SK-N-SH treated with all-trans-retinoic acid at 6 μM for 48 hours (cell line): Measurements from ENCODE around the gene SYVN1.
A peak's percentile ranks its signal among the peaks of the same experiment; 100 is the strongest.

ENCODE experiments used
- ATAC-seq: fragments of 200-7000 bp; cut with Tn5 transposase; 3 replicates; pipeline ENCODE4 v1.9.1; 2020; ENCODE audit warnings: mild to moderate bottlenecking, moderate library complexity
- ARNTL ChIP-seq: fragments of 450-650 bp; formaldehyde crosslinking; IDR thresholded peaks from 2 replicates; pipeline ENCODE4 v1.5.0; 2020; ENCODE audit warnings: low read depth, mild to moderate bottlenecking, moderate library complexity, borderline replicate concordance
- CSRNP3 ChIP-seq: fragments of 250-450 bp; sonication (Bioruptor Pico); IDR thresholded peaks from 2 replicates; pipeline ENCODE4 v1.5.1; 2021; ENCODE audit warnings: mild to moderate bottlenecking, moderate library complexity
- ESRRG ChIP-seq: fragments of 250-450 bp; sonication (Bioruptor Pico); IDR thresholded peaks from 2 replicates; pipeline ENCODE4 v1.6.1; 2021; ENCODE audit warnings: mild to moderate bottlenecking
- GLIS3 ChIP-seq: fragments of 250-450 bp; sonication (Bioruptor Pico); IDR thresholded peaks from 2 replicates; pipeline ENCODE4 v1.5.0; 2020; ENCODE audit warnings: mild to moderate bottlenecking, moderate library complexity
- ISL1 ChIP-seq: fragments of 250-450 bp; sonication (Bioruptor Pico); IDR thresholded peaks from 2 replicates; pipeline ENCODE4 v2.1.2; 2022; ENCODE audit warnings: mild to moderate bottlenecking, moderate library complexity
- OSR1 ChIP-seq: fragments of 250-450 bp; sonication (Bioruptor Pico); IDR thresholded peaks from 2 replicates; pipeline ENCODE4 v1.8.0; 2022; ENCODE audit warnings: moderate library complexity, mild to moderate bottlenecking, inconsistent platforms
- PATZ1 ChIP-seq: fragments of 250-450 bp; sonication (Bioruptor Pico); IDR thresholded peaks from 2 replicates; pipeline ENCODE4 v1.8.0; 2020; ENCODE audit warnings: mild to moderate bottlenecking, moderate library complexity, borderline replicate concordance
- RARB ChIP-seq: fragments of 250-450 bp; sonication (Bioruptor Pico); IDR thresholded peaks from 2 replicates; pipeline ENCODE4 v1.8.0; 2021; ENCODE audit warnings: mild to moderate bottlenecking, moderate library complexity
- SNAI2 ChIP-seq: fragments of 250-450 bp; sonication (Bioruptor Pico); IDR thresholded peaks from 2 replicates; pipeline ENCODE4 v1.5.0; 2020; ENCODE audit warnings: mild to moderate bottlenecking, moderate library complexity
- TCF4 ChIP-seq: fragments of 250-450 bp; sonication (Bioruptor Pico); IDR thresholded peaks from 2 replicates; pipeline ENCODE4 v1.8.0; 2021; ENCODE audit warnings: mild to moderate bottlenecking, moderate library complexity, borderline replicate concordance
- TOX ChIP-seq: fragments of 250-450 bp; sonication (Bioruptor Pico); IDR thresholded peaks from 2 replicates; pipeline ENCODE4 v1.8.0; 2021; ENCODE audit warnings: mild to moderate bottlenecking, moderate library complexity, borderline replicate concordance
- ZC3H10 ChIP-seq: fragments of 250-450 bp; sonication (Bioruptor Pico); IDR thresholded peaks from 2 replicates; pipeline ENCODE4 v1.5.1; 2021; ENCODE audit warnings: mild to moderate bottlenecking, moderate library complexity
- ZFP30 ChIP-seq: fragments of 450-650 bp; formaldehyde crosslinking; IDR thresholded peaks from 2 replicates; pipeline ENCODE4 v1.5.0; 2022; ENCODE audit warnings: mild to moderate bottlenecking, moderate library complexity
- ZNF70 ChIP-seq: fragments of 450-650 bp; formaldehyde crosslinking; IDR thresholded peaks from 2 replicates; pipeline ENCODE4 v1.5.0; 2020; ENCODE audit warnings: mild to moderate bottlenecking, moderate library complexity
- ZNF8 ChIP-seq: fragments of 450-650 bp; formaldehyde crosslinking; IDR thresholded peaks from 2 replicates; pipeline ENCODE4 v1.5.0; 2020; ENCODE audit warnings: mild to moderate bottlenecking, moderate library complexity
- TF ChIP-seq, protein P1 (sequence below): fragments of 250-450 bp; sonication (Bioruptor Pico); IDR thresholded peaks from 2 replicates; pipeline ENCODE4 v1.5.0; 2020; ENCODE audit warnings: mild to moderate bottlenecking, moderate library complexity

The SYVN1 gene

DNA sequence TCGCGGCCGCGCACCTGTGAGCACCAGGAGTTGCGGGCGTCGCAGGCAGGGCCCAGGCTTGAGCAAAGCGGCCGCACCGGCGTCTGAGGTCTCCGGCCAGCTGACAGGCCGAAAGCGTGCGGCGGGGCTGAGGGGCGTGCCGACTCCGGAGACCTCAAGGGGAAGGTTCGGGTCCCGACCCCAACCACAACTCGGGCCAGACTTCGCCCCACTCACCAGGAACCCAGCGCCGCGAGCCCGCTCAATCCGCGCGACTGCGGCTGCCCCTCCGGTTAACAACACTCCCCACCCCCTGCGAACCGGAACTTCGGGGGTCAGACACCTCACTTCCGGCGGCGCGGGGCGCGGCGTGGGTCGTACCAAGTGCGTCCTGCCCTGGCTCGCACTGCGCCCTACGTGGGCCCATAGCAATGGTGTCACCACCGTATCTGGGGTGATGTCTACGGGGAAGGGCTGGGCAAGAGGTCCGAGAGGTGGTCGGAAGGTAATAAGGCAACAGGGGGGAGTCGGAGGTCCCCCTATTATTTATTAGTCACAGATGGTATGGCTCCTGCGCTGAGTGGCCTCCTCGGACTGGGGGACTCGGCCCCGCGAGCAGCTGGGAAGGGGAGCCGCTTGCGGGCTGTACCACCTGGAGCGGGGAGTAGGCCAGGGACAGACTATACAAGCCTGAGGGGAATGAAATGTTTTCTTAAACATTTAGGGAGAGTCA lies at the start of gene SYVN1:
Gene SYVN1 (minus strand): TSS at position 280 of the 712 bp plus-strand sequence. CDS start 918 bp downstream, outside the sequence.
- peak; percentile 88 for ATAC-seq
- TF ChIP-seq ESRRG (CRISPR knock-in tag) = no peak
- TF ChIP-seq PATZ1 (CRISPR knock-in tag) = peak; percentile 75; the same call in 1 of the 2 replicates

DNA sequence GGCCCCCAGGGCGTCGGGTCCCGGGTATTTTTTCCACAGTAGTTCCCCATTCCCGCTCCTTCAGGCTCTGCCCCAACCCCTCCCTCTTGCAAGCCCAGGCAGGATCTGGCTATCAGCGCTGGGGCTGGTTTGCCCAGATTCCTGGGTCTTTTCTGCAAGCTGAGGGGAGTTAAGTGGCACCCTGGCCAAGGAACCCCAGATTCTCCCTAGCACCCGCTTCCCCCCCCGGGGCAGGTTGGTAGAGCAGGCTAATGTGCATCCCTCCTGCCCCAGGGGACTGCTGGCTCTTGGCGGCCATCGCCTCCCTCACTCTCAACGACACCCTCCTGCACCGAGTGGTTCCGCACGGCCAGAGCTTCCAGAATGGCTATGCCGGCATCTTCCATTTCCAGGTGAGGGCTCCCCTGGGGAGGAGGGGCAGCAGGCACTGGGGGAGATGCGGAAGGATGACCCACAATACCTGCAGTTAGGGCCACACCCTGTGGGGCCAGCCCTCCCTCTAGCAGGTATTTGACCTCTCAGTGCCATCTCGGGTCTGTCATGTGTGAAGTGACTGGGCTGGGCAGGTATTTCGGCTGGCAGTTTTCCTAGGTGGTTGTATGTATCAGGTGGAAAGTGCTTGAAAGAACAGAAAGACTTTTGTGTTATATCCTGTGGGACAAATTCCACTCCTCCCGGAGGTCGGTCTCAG lies 49.0 kb upstream of the SYVN1 start:
- ATAC-seq = no peak
- no peak for TF ChIP-seq RARB (CRISPR knock-in tag)
- no peak for TF ChIP-seq ARNTL (CRISPR knock-in tag)
- no peak for TF ChIP-seq ZC3H10 (CRISPR knock-in tag)
- TF ChIP-seq, all 23 proteins: peak for 0

DNA sequence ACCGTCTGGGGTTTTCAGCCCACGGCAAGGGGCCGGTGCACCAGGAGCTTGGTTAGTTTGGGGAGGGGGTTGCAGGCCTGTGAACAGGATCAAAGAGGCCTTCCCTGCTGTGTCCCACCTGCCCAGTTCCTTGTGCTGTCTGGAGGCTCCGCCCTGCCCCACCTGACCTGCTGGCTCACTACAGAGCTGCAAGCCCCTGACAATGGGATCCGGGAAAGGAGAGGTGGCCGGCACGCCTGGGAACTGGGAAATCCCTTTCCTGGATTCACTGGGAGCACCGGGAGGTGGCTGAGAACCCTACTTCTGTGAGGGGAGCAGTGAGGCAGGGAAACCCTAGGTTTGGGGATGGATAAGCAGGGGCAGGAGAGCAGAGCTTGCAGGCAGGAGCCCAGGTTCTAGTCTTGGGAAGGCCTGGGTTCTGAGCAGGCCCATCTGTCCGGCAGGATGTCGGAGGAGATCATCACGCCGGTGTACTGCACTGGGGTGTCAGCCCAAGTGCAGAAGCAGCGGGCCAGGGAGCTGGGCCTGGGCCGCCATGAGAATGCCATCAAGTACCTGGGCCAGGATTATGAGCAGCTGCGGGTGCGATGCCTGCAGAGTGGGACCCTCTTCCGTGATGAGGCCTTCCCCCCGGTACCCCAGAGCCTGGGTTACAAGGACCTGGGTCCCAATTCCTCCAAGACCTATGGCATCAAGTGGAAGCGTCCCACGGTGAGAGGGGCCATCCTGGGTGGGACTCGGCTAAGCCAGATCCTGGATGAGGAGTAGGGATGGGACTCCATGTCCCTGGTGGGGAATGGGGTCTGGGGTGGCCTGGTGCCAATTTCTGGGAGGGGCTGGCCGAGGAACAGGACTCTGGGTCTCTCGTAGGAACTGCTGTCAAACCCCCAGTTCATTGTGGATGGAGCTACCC lies 48.2 kb upstream of the SYVN1 start:
- TF ChIP-seq TCF4 (CRISPR knock-in tag) (no peak), ZFP30 (CRISPR knock-in tag) (no peak), OSR1 (CRISPR knock-in tag) (no peak), ISL1 (CRISPR knock-in tag) (no peak), ZNF70 (CRISPR knock-in tag) (no peak), GLIS3 (CRISPR knock-in tag) (no peak), ZNF8 (CRISPR knock-in tag) (no peak), TOX (CRISPR knock-in tag) (no peak), SNAI2 (CRISPR knock-in tag) (no peak), CSRNP3 (no peak), PATZ1 (CRISPR knock-in tag) (no peak), ZC3H10 (CRISPR knock-in tag) (no peak), ARNTL (CRISPR knock-in tag) (no peak)
- TF ChIP-seq, protein P1, sequence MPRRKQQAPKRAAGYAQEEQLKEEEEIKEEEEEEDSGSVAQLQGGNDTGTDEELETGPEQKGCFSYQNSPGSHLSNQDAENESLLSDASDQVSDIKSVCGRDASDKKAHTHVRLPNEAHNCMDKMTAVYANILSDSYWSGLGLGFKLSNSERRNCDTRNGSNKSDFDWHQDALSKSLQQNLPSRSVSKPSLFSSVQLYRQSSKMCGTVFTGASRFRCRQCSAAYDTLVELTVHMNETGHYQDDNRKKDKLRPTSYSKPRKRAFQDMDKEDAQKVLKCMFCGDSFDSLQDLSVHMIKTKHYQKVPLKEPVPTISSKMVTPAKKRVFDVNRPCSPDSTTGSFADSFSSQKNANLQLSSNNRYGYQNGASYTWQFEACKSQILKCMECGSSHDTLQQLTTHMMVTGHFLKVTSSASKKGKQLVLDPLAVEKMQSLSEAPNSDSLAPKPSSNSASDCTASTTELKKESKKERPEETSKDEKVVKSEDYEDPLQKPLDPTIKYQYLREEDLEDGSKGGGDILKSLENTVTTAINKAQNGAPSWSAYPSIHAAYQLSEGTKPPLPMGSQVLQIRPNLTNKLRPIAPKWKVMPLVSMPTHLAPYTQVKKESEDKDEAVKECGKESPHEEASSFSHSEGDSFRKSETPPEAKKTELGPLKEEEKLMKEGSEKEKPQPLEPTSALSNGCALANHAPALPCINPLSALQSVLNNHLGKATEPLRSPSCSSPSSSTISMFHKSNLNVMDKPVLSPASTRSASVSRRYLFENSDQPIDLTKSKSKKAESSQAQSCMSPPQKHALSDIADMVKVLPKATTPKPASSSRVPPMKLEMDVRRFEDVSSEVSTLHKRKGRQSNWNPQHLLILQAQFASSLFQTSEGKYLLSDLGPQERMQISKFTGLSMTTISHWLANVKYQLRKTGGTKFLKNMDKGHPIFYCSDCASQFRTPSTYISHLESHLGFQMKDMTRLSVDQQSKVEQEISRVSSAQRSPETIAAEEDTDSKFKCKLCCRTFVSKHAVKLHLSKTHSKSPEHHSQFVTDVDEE = no peak
- ATAC-seq = peak; percentile 46
